ENCODE results near the gene SLC6A7. TPM values are rescaled to one million over a fixed set of nuclear protein-coding genes. Genes with fewer than 3 reads are reported as not detected.

The SLC6A7 gene
- total RNA-seq (under 0.01 TPM), polyA plus RNA-seq (0.07 TPM)
- long read RNA-seq, donor 1 = 0 reads
- long read RNA-seq, donor 2 = 0 reads
- long read RNA-seq, donor 3 = 0 reads
- long read RNA-seq, donor 4 = 0 reads
- long read RNA-seq, donor 5 = 0 reads
- long read RNA-seq, donor 6 = 0 reads
- long read RNA-seq, donor 7 = 0 reads
- long read RNA-seq, donor 8 = 0 reads
- long read RNA-seq, donor 9 = 0 reads
- long read RNA-seq, donor 10 = 0 reads

- WGBS = 8% methylated on average over 58 of the region's 58 CpGs
- H3K9me3 ChIP-seq (ENCODE audit: control insufficient read depth in 2 of 2, insufficient read depth in 1 of 2, low read length in 1 of 2) = no peaks in the 10 kb centered on the region
- no peak within 1 kb of the TSS for H3K4me3 ChIP-seq (ENCODE audit: low read length in 2 of 2)
- DNase-seq (ENCODE audit: low read depth in 6 of 9, low spot score in 9 of 9) = no peak
- H3K36me3 ChIP-seq (ENCODE audit: control insufficient read depth in 2 of 2, insufficient read depth in 2 of 2, low read length in 1 of 2) = no peaks in the 10 kb centered on the region
- H3K27ac ChIP-seq (ENCODE audit: low read depth in 1 of 2, low read length in 1 of 2) = no peak within 1 kb of the TSS
- H3K27me3 ChIP-seq (ENCODE audit: control insufficient read depth in 2 of 2, insufficient read depth in 1 of 2, low read length in 1 of 2) = peaks cover 23 to 66% of the 10 kb centered on the region in 2 donors
- H3K4me1 ChIP-seq (ENCODE audit: control insufficient read depth in 2 of 2, insufficient read depth in 2 of 2, low read length in 2 of 2) = no peaks in the 10 kb centered on the region
These were observed at the start of gene SLC6A7 for GRCh38 chr5:150189728-150190502. Gene SLC6A7, plus strand, starts transcription at chr5:150190062. Its CDS starts 266 bp downstream, at chr5:150190328.

DNA sequence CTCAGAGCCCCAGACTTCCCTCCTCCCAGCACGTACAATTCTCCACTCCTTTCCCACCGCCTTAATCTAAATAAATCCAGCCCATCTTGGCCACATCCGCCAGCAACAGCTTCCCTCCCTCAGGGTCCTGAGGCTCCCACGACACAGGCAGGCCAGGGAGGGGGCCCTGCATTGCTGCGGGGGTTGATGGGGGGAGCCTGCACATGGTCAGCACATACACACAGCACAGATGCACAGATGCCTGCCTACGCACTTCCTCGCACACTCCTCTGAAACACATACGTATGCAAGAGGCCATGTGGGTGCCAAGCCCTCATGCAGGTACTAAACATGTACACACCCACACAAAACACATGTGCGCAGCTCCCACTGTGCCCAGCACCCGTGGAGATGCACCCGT is 49.0 kb upstream of the SLC6A7 start:
- WGBS = 87% methylated on average over 11 of the region's 11 CpGs
- no peak overlapping the region for H3K27ac ChIP-seq (ENCODE audit: low read depth in 1 of 2, low read length in 1 of 2)

DNA sequence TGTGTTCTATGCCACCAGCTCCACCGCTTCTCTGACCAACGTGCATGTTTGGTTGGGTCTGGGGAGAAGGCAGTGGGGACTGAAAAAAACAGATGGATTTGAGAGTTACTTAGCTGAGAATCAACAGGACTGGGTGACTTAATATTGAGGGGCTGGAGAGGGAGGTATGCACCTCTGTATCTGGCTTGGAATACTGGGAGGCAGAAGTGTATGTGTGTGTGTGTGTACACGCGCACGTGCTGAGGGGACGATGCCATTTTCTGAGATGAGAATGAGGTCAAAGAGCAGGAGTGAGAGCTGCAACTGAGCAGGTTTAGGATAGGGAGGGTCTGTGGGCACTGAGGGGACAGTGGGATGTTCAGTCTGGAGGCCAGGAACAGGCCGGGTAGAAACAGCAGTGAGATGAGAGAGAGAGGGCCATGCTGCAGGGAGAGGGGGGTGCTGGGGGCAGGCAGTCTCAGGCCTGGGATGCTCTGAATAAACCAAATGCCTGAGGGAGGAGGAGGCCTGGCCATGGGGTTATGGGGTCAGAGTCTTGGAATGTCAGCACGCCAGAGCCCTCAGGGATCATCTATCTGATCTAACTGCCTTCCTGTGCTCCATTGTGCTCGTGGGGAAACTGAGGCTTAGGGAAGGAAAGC is 48.2 kb upstream of the SLC6A7 start:
- Histone ChIP-seq H3K36me3 (ENCODE audit: control insufficient read depth in 2 of 2, insufficient read depth in 2 of 2, low read length in 1 of 2) (no peaks in the 10 kb centered on the region), H3K4me3 (ENCODE audit: low read length in 2 of 2) (no peak overlapping the region), H3K9me3 (ENCODE audit: control insufficient read depth in 2 of 2, insufficient read depth in 1 of 2, low read length in 1 of 2) (no peaks in the 10 kb centered on the region), H3K4me1 (ENCODE audit: control insufficient read depth in 2 of 2, insufficient read depth in 2 of 2, low read length in 2 of 2) (peaks cover 0 to 36% of the 10 kb centered on the region in 2 donors), H3K27ac (ENCODE audit: low read depth in 1 of 2, low read length in 1 of 2) (no peak overlapping the region), H3K27me3 (ENCODE audit: control insufficient read depth in 2 of 2, insufficient read depth in 1 of 2, low read length in 1 of 2) (no peaks in the 10 kb centered on the region)
- DNase-seq (ENCODE audit: low read depth in 6 of 9, low spot score in 9 of 9) = no peak
- WGBS = 95% methylated on average over 9 of the region's 9 CpGs

More for the DNA sequence above, 49.0 kb upstream of the SLC6A7 start:
- Histone ChIP-seq H3K9me3 (ENCODE audit: control insufficient read depth in 2 of 2, insufficient read depth in 1 of 2, low read length in 1 of 2) (no peaks in the 10 kb centered on the region), H3K36me3 (ENCODE audit: control insufficient read depth in 2 of 2, insufficient read depth in 2 of 2, low read length in 1 of 2) (no peaks in the 10 kb centered on the region), H3K4me1 (ENCODE audit: control insufficient read depth in 2 of 2, insufficient read depth in 2 of 2, low read length in 2 of 2) (peaks cover 0 to 36% of the 10 kb centered on the region in 2 donors), H3K4me3 (ENCODE audit: low read length in 2 of 2) (no peak overlapping the region), H3K27me3 (ENCODE audit: control insufficient read depth in 2 of 2, insufficient read depth in 1 of 2, low read length in 1 of 2) (no peaks in the 10 kb centered on the region)
- DNase-seq (ENCODE audit: low read depth in 6 of 9, low spot score in 9 of 9) = no peak

DNA sequence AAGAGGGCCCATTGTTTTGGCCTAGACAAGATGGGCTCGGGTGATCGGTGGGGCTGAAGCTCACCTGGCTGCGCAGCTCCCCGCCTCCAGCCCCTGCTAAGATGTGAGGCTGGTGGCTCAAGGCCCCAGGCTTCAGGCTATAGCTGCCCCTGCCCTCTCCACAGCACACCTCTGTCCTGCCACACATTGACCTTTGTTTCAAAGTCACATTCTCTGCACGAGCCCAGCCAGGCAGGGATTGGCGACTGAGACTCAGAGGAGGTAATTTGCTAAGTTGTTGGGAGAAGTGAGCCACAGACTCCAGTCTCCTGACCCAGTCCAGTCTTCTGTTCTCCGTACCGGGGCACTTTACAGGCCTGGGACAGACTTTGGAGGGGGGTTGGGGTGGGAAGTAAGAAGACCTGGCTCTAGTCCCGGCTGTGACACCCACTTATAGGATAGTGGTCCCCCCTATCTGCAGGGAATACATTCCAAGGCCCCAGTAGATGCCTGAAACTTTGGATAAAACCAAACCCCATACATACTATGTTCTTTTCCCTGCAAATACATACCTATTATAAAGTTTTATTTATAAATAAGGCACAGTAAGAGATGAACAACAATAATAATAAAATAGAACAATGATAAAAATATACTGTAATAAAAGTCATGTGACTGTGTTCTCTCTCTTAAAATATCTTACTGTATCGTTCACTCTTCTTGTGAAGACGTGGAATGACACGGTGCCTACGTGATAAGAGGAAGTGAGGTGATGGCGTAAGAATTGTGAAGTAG is 47.5 kb upstream of the SLC6A7 start:
- H3K4me1 ChIP-seq (ENCODE audit: control insufficient read depth in 2 of 2, insufficient read depth in 2 of 2, low read length in 2 of 2) = peaks cover 0 to 36% of the 10 kb centered on the region in 2 donors
- no peaks in the 10 kb centered on the region for H3K27me3 ChIP-seq (ENCODE audit: control insufficient read depth in 2 of 2, insufficient read depth in 1 of 2, low read length in 1 of 2)
- 90% methylated on average over 14 of the region's 14 CpGs for WGBS
- H3K36me3 ChIP-seq (ENCODE audit: control insufficient read depth in 2 of 2, insufficient read depth in 2 of 2, low read length in 1 of 2) = no peaks in the 10 kb centered on the region
- no peaks in the 10 kb centered on the region for H3K9me3 ChIP-seq (ENCODE audit: control insufficient read depth in 2 of 2, insufficient read depth in 1 of 2, low read length in 1 of 2)
- no peak overlapping the region for H3K27ac ChIP-seq (ENCODE audit: low read depth in 1 of 2, low read length in 1 of 2)
- H3K4me3 ChIP-seq (ENCODE audit: low read length in 2 of 2) = no peak overlapping the region
- no peak for DNase-seq (ENCODE audit: low read depth in 6 of 9, low spot score in 9 of 9)

DNA sequence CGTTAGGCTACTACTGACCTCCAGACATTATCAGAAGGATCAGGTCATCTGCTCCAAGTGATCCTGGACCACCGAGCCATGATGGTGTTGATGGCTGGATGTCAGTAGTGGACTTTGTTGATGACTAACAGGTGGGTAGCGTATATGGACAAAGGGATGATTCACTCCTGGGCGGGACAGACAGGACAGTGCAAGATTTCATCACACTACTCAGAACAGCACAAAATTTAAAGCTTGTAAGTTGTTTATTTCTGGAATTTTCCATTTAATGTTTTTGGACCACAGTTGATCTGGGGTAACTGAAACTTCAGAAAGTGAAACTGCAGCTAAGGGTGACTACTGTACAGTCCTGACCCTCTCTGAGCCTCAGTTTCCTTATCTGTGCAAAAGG is 46.9 kb upstream of the SLC6A7 start:
- WGBS = 90% methylated on average over 4 of the region's 4 CpGs
- H3K4me1 ChIP-seq (ENCODE audit: control insufficient read depth in 2 of 2, insufficient read depth in 2 of 2, low read length in 2 of 2) = peaks cover 0 to 36% of the 10 kb centered on the region in 2 donors
- no peak overlapping the region for H3K4me3 ChIP-seq (ENCODE audit: low read length in 2 of 2)
- DNase-seq (ENCODE audit: low read depth in 6 of 9, low spot score in 9 of 9) = no peak
- H3K9me3 ChIP-seq (ENCODE audit: control insufficient read depth in 2 of 2, insufficient read depth in 1 of 2, low read length in 1 of 2) = no peaks in the 10 kb centered on the region
- H3K27me3 ChIP-seq (ENCODE audit: control insufficient read depth in 2 of 2, insufficient read depth in 1 of 2, low read length in 1 of 2) = no peaks in the 10 kb centered on the region
- peak overlapping the region in 1 of 2 donors; percentile 11 for H3K27ac ChIP-seq (ENCODE audit: low read depth in 1 of 2, low read length in 1 of 2)
- H3K36me3 ChIP-seq (ENCODE audit: control insufficient read depth in 2 of 2, insufficient read depth in 2 of 2, low read length in 1 of 2) = no peaks in the 10 kb centered on the region

GRCh38 chr5:150143350-150144245 is 46.3 kb upstream of the SLC6A7 start:
- 94% methylated on average over 20 of the region's 20 CpGs for WGBS
- H3K27me3 ChIP-seq (ENCODE audit: control insufficient read depth in 2 of 2, insufficient read depth in 1 of 2, low read length in 1 of 2) = no peaks in the 10 kb centered on the region
- no peak overlapping the region for H3K4me3 ChIP-seq (ENCODE audit: low read length in 2 of 2)
- H3K9me3 ChIP-seq (ENCODE audit: control insufficient read depth in 2 of 2, insufficient read depth in 1 of 2, low read length in 1 of 2) = no peaks in the 10 kb centered on the region
- H3K36me3 ChIP-seq (ENCODE audit: control insufficient read depth in 2 of 2, insufficient read depth in 2 of 2, low read length in 1 of 2) = no peaks in the 10 kb centered on the region
- H3K4me1 ChIP-seq (ENCODE audit: control insufficient read depth in 2 of 2, insufficient read depth in 2 of 2, low read length in 2 of 2) = peaks cover 0 to 32% of the 10 kb centered on the region in 2 donors
- no peak for DNase-seq (ENCODE audit: low read depth in 6 of 9, low spot score in 9 of 9)
- peak overlapping the region; percentile 3 to 11 for H3K27ac ChIP-seq (ENCODE audit: low read depth in 1 of 2, low read length in 1 of 2)

- peaks cover 0 to 28% of the 10 kb centered on the region in 2 donors for H3K4me1 ChIP-seq (ENCODE audit: control insufficient read depth in 2 of 2, insufficient read depth in 2 of 2, low read length in 2 of 2)
- H3K27ac ChIP-seq (ENCODE audit: low read depth in 1 of 2, low read length in 1 of 2) = peak overlapping the region in 1 of 2 donors; percentile 26
- 78% methylated on average over 14 of the region's 14 CpGs for WGBS
- no peak overlapping the region for H3K4me3 ChIP-seq (ENCODE audit: low read length in 2 of 2)
- DNase-seq (ENCODE audit: low read depth in 6 of 9, low spot score in 9 of 9) = no peak
- no peaks in the 10 kb centered on the region for H3K27me3 ChIP-seq (ENCODE audit: control insufficient read depth in 2 of 2, insufficient read depth in 1 of 2, low read length in 1 of 2)
- H3K9me3 ChIP-seq (ENCODE audit: control insufficient read depth in 2 of 2, insufficient read depth in 1 of 2, low read length in 1 of 2) = no peaks in the 10 kb centered on the region
- H3K36me3 ChIP-seq (ENCODE audit: control insufficient read depth in 2 of 2, insufficient read depth in 2 of 2, low read length in 1 of 2) = no peaks in the 10 kb centered on the region
These were observed 45.5 kb upstream of the SLC6A7 start for GRCh38 chr5:150144246-150144801.

DNA sequence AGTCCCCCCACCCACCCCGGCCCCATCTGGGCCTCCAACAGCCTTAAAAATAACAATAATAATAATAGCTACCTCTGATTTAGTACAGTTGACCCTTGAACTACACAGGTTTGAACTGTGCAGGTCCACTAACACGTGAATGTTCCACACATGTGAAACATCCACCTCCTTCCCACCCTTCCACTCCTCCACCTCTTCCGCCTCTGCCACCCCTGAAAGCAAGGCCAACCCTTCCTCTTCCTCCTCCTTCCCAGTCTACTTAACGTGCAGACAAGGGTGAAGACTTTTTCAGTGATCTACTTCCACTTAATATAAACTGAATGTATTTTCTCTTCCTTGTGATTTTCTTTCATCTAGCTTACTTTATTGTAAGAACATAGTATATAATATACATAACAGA is 45.0 kb upstream of the SLC6A7 start:
- H3K36me3 ChIP-seq (ENCODE audit: control insufficient read depth in 2 of 2, insufficient read depth in 2 of 2, low read length in 1 of 2) = no peaks in the 10 kb centered on the region
- no peaks in the 10 kb centered on the region for H3K9me3 ChIP-seq (ENCODE audit: control insufficient read depth in 2 of 2, insufficient read depth in 1 of 2, low read length in 1 of 2)
- peaks cover 0 to 33% of the 10 kb centered on the region in 2 donors for H3K4me1 ChIP-seq (ENCODE audit: control insufficient read depth in 2 of 2, insufficient read depth in 2 of 2, low read length in 2 of 2)
- no peak overlapping the region for H3K4me3 ChIP-seq (ENCODE audit: low read length in 2 of 2)
- 61% methylated on average over 4 of the region's 4 CpGs for WGBS
- no peaks in the 10 kb centered on the region for H3K27me3 ChIP-seq (ENCODE audit: control insufficient read depth in 2 of 2, insufficient read depth in 1 of 2, low read length in 1 of 2)
- DNase-seq (ENCODE audit: low read depth in 6 of 9, low spot score in 9 of 9) = no peak
- no peak overlapping the region for H3K27ac ChIP-seq (ENCODE audit: low read depth in 1 of 2, low read length in 1 of 2)
